HG03460 (cell line): ENCODE results near the gene MAP3K4.
A peak's percentile ranks its signal among the peaks of the same experiment; 100 is the strongest.
"Not testable (repeated sequence)": the region's sequence is repeated elsewhere in the genome, so short reads cannot be mapped to it uniquely, and the experiment has no call there.

Experiments used
- ATAC-seq: cut with Tn5 transposase; IDR thresholded peaks from one replicate; pipeline ENCODE4 v1.9.1; 2021; ENCODE audit not compliant: unreplicated experiment

The MAP3K4 gene

GRCh38 chr6:160972111-160972510 lies 19.5 kb upstream of the MAP3K4 start:
- ATAC-seq, result no peak

GRCh38 chr6:160972594-160972993 lies 19.0 kb upstream of the MAP3K4 start:
- not testable (repeated sequence) for ATAC-seq

GRCh38 chr6:160973311-160974250 lies 18.0 kb upstream of the MAP3K4 start:
- ATAC-seq, result no peak

- ATAC-seq, result no peak
Observed at GRCh38 chr6:160974304-160974771, 17.2 kb upstream of the MAP3K4 start.

GRCh38 chr6:160975162-160975561 lies 16.4 kb upstream of the MAP3K4 start:
- no peak for ATAC-seq

GRCh38 chr6:160975961-160976360 lies 15.6 kb upstream of the MAP3K4 start:
- not testable (repeated sequence) for ATAC-seq

- ATAC-seq, result no peak
Observed at GRCh38 chr6:160978141-160978901, 13.2 kb upstream of the MAP3K4 start.

- ATAC-seq, result no peak
Observed at GRCh38 chr6:160979061-160979708, 12.4 kb upstream of the MAP3K4 start.

- not testable (repeated sequence) for ATAC-seq
Observed at GRCh38 chr6:160983377-160983948, 8.1 kb upstream of the MAP3K4 start.

- no peak for ATAC-seq
Observed at GRCh38 chr6:160986851-160987250, 4.7 kb upstream of the MAP3K4 start.

GRCh38 chr6:160987265-160987664 lies 4.3 kb upstream of the MAP3K4 start:
- ATAC-seq, result no peak

GRCh38 chr6:160990847-160991405 lies 643 bp upstream of the MAP3K4 start:
- ATAC-seq, result no peak

GRCh38 chr6:160992061-160992979 lies 751 bp downstream of the MAP3K4 start:
- peak; percentile 45 for ATAC-seq

- no peak for ATAC-seq
Observed at GRCh38 chr6:160992980-160993314, 1.4 kb downstream of the MAP3K4 start.

- ATAC-seq, result no peak
Observed at GRCh38 chr6:160995271-160995670, 3.7 kb downstream of the MAP3K4 start.

- no peak for ATAC-seq
Observed at GRCh38 chr6:160996131-160996601, 4.6 kb downstream of the MAP3K4 start.

- ATAC-seq, result no peak
Observed at GRCh38 chr6:160998217-160998616, 6.6 kb downstream of the MAP3K4 start.

- ATAC-seq, result no peak
Observed at GRCh38 chr6:160998766-160999165, 7.2 kb downstream of the MAP3K4 start.

GRCh38 chr6:160999516-160999915 lies 7.9 kb downstream of the MAP3K4 start:
- no peak for ATAC-seq

- ATAC-seq, result no peak
Observed at GRCh38 chr6:161000632-161001031, 9.1 kb downstream of the MAP3K4 start.
